ENCODE measurements around the gene SP2. TPM values are rescaled to one million over a fixed set of nuclear protein-coding genes. Genes with fewer than 3 reads are reported as not detected.

The SP2 gene
- total and polyA plus RNA-seq, 2 of the 8 experiments (the other 6 are each of a cell fraction or from before 2014, with no cell fraction given): 5.6 to 13.8 TPM

DNA sequence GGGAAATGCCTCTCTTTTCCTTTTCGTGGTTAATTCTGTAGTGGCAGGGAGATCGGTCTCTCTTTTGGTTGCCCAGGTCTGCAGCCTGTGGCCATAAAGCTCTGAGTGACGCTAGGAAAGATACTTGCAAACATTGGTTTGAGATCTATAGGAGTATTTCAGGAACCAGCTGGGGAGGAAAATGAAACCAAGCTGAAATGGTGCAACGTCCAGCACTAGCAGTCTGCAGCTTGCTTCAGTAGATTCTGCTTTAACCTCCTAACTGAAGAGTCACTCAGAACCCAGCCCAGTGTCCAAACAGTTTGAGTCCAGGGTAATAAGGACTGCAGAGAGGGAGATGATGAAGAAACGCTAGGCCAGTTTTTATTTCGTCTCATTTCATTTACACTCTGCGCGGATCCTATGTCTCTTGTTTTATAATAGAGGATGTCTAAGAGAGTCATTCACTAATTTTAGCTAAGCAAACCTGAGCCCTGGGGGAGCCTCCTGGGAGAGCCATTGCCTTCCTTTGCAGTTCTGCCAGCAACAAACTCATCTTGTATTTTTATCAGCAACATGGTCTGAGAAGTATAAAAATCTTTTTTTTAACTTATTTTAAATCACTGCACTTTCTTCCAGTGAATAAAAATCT is 12.0 kb downstream of the SP2 start (continued):
- TF ChIP-seq TEAD4 (IDR thresholded peaks at IDR 0.05; ENCODE audit: low read depth, low read length): no peak
- no peak for TF ChIP-seq SP1 (IDR thresholded peaks at IDR 0.05; ENCODE audit: low read depth, low read length)
- no peak for TF ChIP-seq CTBP2 (IDR thresholded peaks at IDR 0.05; ENCODE audit: borderline replicate concordance, insufficient read depth, insufficient read length, low read length)
- no peak for TF ChIP-seq TBP (IDR thresholded peaks at IDR 0.05; ENCODE audit: low read depth, low read length)
- no peak for TF ChIP-seq NRF1 (IDR thresholded peaks at IDR 0.05; ENCODE audit: low read depth, low read length)
